ENCODE measurements around the gene ZNF8. TPM values are rescaled to one million over a fixed set of nuclear protein-coding genes. Genes with fewer than 3 reads are reported as not detected.

ZNF8 gene
- total and polyA plus RNA-seq, 2 donors, result 3.7 to 4.1 TPM

DNA sequence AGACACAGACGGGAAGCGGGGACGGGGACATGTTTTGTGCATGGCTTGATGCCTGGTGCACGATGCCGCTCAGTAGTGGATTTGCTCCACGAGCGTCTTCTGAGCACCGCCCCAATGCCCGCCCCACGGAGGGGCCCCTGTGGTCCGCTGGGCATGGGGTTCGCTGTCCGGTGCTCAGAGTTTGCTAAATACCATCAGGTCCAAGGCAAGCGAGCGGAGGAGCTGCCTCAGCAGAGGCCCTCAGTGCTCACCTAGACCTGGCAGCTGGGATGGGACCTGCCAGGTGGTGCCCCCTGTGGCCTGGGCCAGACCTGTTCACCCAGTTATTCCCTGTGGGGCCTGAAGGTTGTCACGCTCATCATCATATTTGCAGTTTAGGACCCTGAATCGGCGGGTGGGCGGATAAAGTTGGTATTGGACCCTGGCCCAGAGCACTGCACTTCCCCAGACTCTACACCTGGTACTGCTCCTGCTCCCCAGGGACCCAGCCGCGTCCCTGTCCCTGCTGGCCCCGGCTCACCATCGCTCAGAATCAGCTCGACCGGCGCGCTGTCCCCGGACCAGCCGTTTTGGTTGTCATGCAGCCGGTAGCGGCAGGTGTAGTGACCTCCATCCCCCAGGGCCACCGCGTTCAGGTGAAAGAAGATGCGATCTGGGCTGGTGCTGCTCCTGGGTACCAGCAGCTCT is 72.3 kb downstream of the ZNF8 start:
- Histone ChIP-seq H3K4me1 (ENCODE audit: control insufficient read depth in 2 of 2, insufficient read depth in 2 of 2, low read length in 2 of 2) (peaks cover 10 to 34% of the 10 kb centered on the region in 2 donors), H3K4me3 (ENCODE audit: low read length in 2 of 2) (no peak overlapping the region), H3K9me3 (ENCODE audit: control insufficient read depth in 2 of 2, insufficient read depth in 1 of 2, low read length in 1 of 2) (peaks cover 0 to 9% of the 10 kb centered on the region in 2 donors), H3K27ac (ENCODE audit: low read depth in 1 of 2, low read length in 1 of 2) (no peak overlapping the region), H3K27me3 (ENCODE audit: control insufficient read depth in 2 of 2, insufficient read depth in 1 of 2, low read length in 1 of 2) (peaks cover 15 to 68% of the 10 kb centered on the region in 2 donors), H3K36me3 (ENCODE audit: control insufficient read depth in 2 of 2, insufficient read depth in 2 of 2, low read length in 1 of 2) (peaks cover 0 to 4% of the 10 kb centered on the region in 2 donors)
- no peak for DNase-seq (ENCODE audit: low read depth in 6 of 9, low spot score in 9 of 9)
- WGBS, result 84% methylated on average over 34 of the region's 34 CpGs

- Histone ChIP-seq H3K4me3 (ENCODE audit: low read length in 2 of 2) (no peak overlapping the region), H3K27ac (ENCODE audit: low read depth in 1 of 2, low read length in 1 of 2) (no peak overlapping the region), H3K27me3 (ENCODE audit: control insufficient read depth in 2 of 2, insufficient read depth in 1 of 2, low read length in 1 of 2) (peaks cover 15 to 73% of the 10 kb centered on the region in 2 donors), H3K9me3 (ENCODE audit: control insufficient read depth in 2 of 2, insufficient read depth in 1 of 2, low read length in 1 of 2) (peaks cover 0 to 13% of the 10 kb centered on the region in 2 donors), H3K36me3 (ENCODE audit: control insufficient read depth in 2 of 2, insufficient read depth in 2 of 2, low read length in 1 of 2) (peaks cover 0 to 4% of the 10 kb centered on the region in 2 donors), H3K4me1 (ENCODE audit: control insufficient read depth in 2 of 2, insufficient read depth in 2 of 2, low read length in 2 of 2) (peaks cover 11 to 35% of the 10 kb centered on the region in 2 donors)
- WGBS, result 97% methylated on average over 9 of the region's 9 CpGs
- DNase-seq (ENCODE audit: low read depth in 6 of 9, low spot score in 9 of 9), result no peak
Measured at GRCh38 chr19:58351558-58351878, 72.8 kb downstream of the ZNF8 start.

GRCh38 chr19:58351990-58352755 is 73.4 kb downstream of the ZNF8 start:
- peaks cover 0 to 4% of the 10 kb centered on the region in 2 donors for H3K36me3 ChIP-seq (ENCODE audit: control insufficient read depth in 2 of 2, insufficient read depth in 2 of 2, low read length in 1 of 2)
- H3K4me3 ChIP-seq (ENCODE audit: low read length in 2 of 2), result no peak overlapping the region
- no peak overlapping the region for H3K27ac ChIP-seq (ENCODE audit: low read depth in 1 of 2, low read length in 1 of 2)
- H3K27me3 ChIP-seq (ENCODE audit: control insufficient read depth in 2 of 2, insufficient read depth in 1 of 2, low read length in 1 of 2), result peaks cover 21 to 75% of the 10 kb centered on the region in 2 donors
- WGBS, result 95% methylated on average over 23 of the region's 23 CpGs
- H3K9me3 ChIP-seq (ENCODE audit: control insufficient read depth in 2 of 2, insufficient read depth in 1 of 2, low read length in 1 of 2), result peaks cover 0 to 14% of the 10 kb centered on the region in 2 donors
- H3K4me1 ChIP-seq (ENCODE audit: control insufficient read depth in 2 of 2, insufficient read depth in 2 of 2, low read length in 2 of 2), result peaks cover 8 to 34% of the 10 kb centered on the region in 2 donors
- no peak for DNase-seq (ENCODE audit: low read depth in 6 of 9, low spot score in 9 of 9)

Other genes with a start within 250 kb of the ZNF8 start
- gene ZSCAN1, start 244.9 kb upstream of the ZNF8 start, total RNA-seq, result 0.42 TPM
- 1.6 TPM for gene ZSCAN1, start 244.9 kb upstream of the ZNF8 start, polyA plus RNA-seq
- gene ZNF135, start 219.7 kb upstream of the ZNF8 start, total RNA-seq, result 7.0 TPM
- 14.6 TPM for gene ZNF135, start 219.7 kb upstream of the ZNF8 start, polyA plus RNA-seq
- 27.8 TPM for gene ZSCAN18, start 180.7 kb upstream of the ZNF8 start, total RNA-seq
- gene ZSCAN18, start 180.7 kb upstream of the ZNF8 start, polyA plus RNA-seq, result 73.4 TPM
- 11.9 TPM for gene ZNF329, start 128.2 kb upstream of the ZNF8 start, total RNA-seq
- gene ZNF329, start 128.2 kb upstream of the ZNF8 start, polyA plus RNA-seq, result 9.3 TPM
- gene ZNF274, start 95.9 kb upstream of the ZNF8 start, total RNA-seq, result 15.7 TPM
- 33.2 TPM for gene ZNF274, start 95.9 kb upstream of the ZNF8 start, polyA plus RNA-seq
- 37.1 TPM for gene ZNF544, start 50.0 kb upstream of the ZNF8 start, total RNA-seq
- 28.0 TPM for gene ZNF544, start 50.0 kb upstream of the ZNF8 start, polyA plus RNA-seq
- 55.2 TPM for gene ERVK3-1, start 26.4 kb downstream of the ZNF8 start, total RNA-seq
- gene ERVK3-1, start 26.4 kb downstream of the ZNF8 start, polyA plus RNA-seq, result 60.9 TPM
- 1.2 TPM for gene ZSCAN22, start 48.0 kb downstream of the ZNF8 start, total RNA-seq
- gene ZSCAN22, start 48.0 kb downstream of the ZNF8 start, polyA plus RNA-seq, result 1.2 TPM
- gene A1BG, start 74.5 kb downstream of the ZNF8 start, total RNA-seq, result 59.3 TPM
- gene A1BG, start 74.5 kb downstream of the ZNF8 start, polyA plus RNA-seq, result 77.3 TPM
- gene ZNF497, start 83.8 kb downstream of the ZNF8 start, total RNA-seq, result 0.94 TPM
- 1.3 TPM for gene ZNF497, start 83.8 kb downstream of the ZNF8 start, polyA plus RNA-seq
- gene ZNF837, start 102.1 kb downstream of the ZNF8 start, total RNA-seq, result 3.8 TPM
- 2.9 TPM for gene ZNF837, start 102.1 kb downstream of the ZNF8 start, polyA plus RNA-seq
- 1,573 TPM for gene RPS5, start 108.3 kb downstream of the ZNF8 start, total RNA-seq
- gene RPS5, start 108.3 kb downstream of the ZNF8 start, polyA plus RNA-seq, result 942 TPM
- gene RNF225, start 116.7 kb downstream of the ZNF8 start, total RNA-seq, result not detected
- gene RNF225, start 116.7 kb downstream of the ZNF8 start, polyA plus RNA-seq, result not detected
- gene ZNF584, start 129.7 kb downstream of the ZNF8 start, total RNA-seq, result 6.0 TPM
- 5.2 TPM for gene ZNF584, start 129.7 kb downstream of the ZNF8 start, polyA plus RNA-seq
- gene ZNF132, start 161.2 kb downstream of the ZNF8 start, total RNA-seq, result 6.4 TPM
- 1.6 TPM for gene ZNF132, start 161.2 kb downstream of the ZNF8 start, polyA plus RNA-seq
- gene ZNF324B, start 172.7 kb downstream of the ZNF8 start, total RNA-seq, result 4.6 TPM
- gene ZNF324B, start 172.7 kb downstream of the ZNF8 start, polyA plus RNA-seq, result 3.1 TPM
- 10.9 TPM for gene ZNF324, start 188.1 kb downstream of the ZNF8 start, total RNA-seq
- 5.6 TPM for gene ZNF324, start 188.1 kb downstream of the ZNF8 start, polyA plus RNA-seq
- gene ZNF446, start 197.4 kb downstream of the ZNF8 start, total RNA-seq, result 7.0 TPM
- 13.5 TPM for gene ZNF446, start 197.4 kb downstream of the ZNF8 start, polyA plus RNA-seq
- 24.5 TPM for gene SLC27A5, start 233.0 kb downstream of the ZNF8 start, total RNA-seq
- 20.9 TPM for gene SLC27A5, start 233.0 kb downstream of the ZNF8 start, polyA plus RNA-seq
- 2.8 TPM for gene ZBTB45, start 240.9 kb downstream of the ZNF8 start, total RNA-seq
- 7.2 TPM for gene ZBTB45, start 240.9 kb downstream of the ZNF8 start, polyA plus RNA-seq